Sigmoid colon (tissue), 7 donors: ENCODE measurements around the gene GTF2A1. TPM values are rescaled to one million over a fixed set of nuclear protein-coding genes. Genes with fewer than 3 reads are reported as not detected.

Experiments used
- DNase-seq: peaks from one replicate; pipeline ENCODE4 v3.0.0-alpha.2; 2019
- H3K27ac ChIP-seq, 4 donors: fragments of 200-600 bp; sonication (generic); one replicate each; pipeline ENCODE4 v1.5.1; 2016 to 2019; ENCODE audit warnings: mild to moderate bottlenecking in 1 of 4
- H3K27me3 ChIP-seq, 3 donors: fragments of 200-600 bp; sonication (generic); one replicate each; pipeline ENCODE4 v1.5.1; 2019; ENCODE audit warnings: mild to moderate bottlenecking in 1 of 3
- H3K36me3 ChIP-seq, 4 donors: fragments of 200-600 bp; sonication (generic); one replicate each; pipeline ENCODE4 v1.5.1; 2016 to 2019
- H3K4me1 ChIP-seq, 4 donors: fragments of 200-600 bp; sonication (generic); one replicate each; pipeline ENCODE4 v1.5.1; 2017 to 2019
- H3K4me3 ChIP-seq, 4 donors: fragments of 200-600 bp; sonication (generic); one replicate each; pipeline ENCODE4 v1.5.1; 2017 to 2019; ENCODE audit warnings: mild to moderate bottlenecking in 2 of 4, moderate library complexity in 1 of 4
- H3K9me3 ChIP-seq, 4 donors: fragments of 200-600 bp in 3 of 4; sonication (generic) in 3 of 4; one replicate each; pipeline versions ENCODE4 v1.5.1 to v1.6.1; 2013 to 2019
- CTCF ChIP-seq, 4 experiments: fragments of 450-650 bp in 3 of 4; fragments of 200-600 bp in 1 of 4; IDR thresholded peaks; one replicate each; pipeline ENCODE4 v1.5.1; 2016 to 2019; ENCODE audit warnings: antibody characterized with exemption in 4 of 4, mild to moderate bottlenecking in 3 of 4, moderate library complexity in 2 of 4
- EP300 ChIP-seq, 4 donors: sonication (generic); formaldehyde crosslinking; IDR thresholded peaks; one replicate each; pipeline ENCODE4 v1.6.1; 2017; ENCODE audit warnings: antibody characterized with exemption in 4 of 4
- POLR2A ChIP-seq, 2 donors: fragments of 450-650 bp; IDR thresholded peaks; one replicate each; pipeline ENCODE4 v1.6.1; 2016; ENCODE audit warnings: antibody characterized with exemption in 2 of 2, mild to moderate bottlenecking in 2 of 2, moderate library complexity in 2 of 2
- POLR2AphosphoS5 ChIP-seq, 4 donors: sonication (generic); formaldehyde crosslinking; IDR thresholded peaks; one replicate each; pipeline ENCODE4 v1.6.1; 2017; ENCODE audit warnings: antibody characterized with exemption in 4 of 4
- WGBS, 2 donors: extraction: QIAGEN DNeasy Blood & Tissue Kit; methylation state at CpG; one replicate each; pipeline ENCODE4 v1.1.7; 2013; 5-methylcytosine and 5-hydroxymethylcytosine counted together
- intact Hi-C: fragments of 100-400 bp; cut with DNase I; formaldehyde crosslinking; loops from one replicate; pipeline ENCODE4 v1.15.1; 2023
- polyA plus RNA-seq, 3 donors: library from polyadenylated mRNA; stranded (reverse); fragments of 200-250 nt; gene quantifications; one replicate each; pipeline ENCODE4 v1.2.3, GENCODE V29; 2013
- total RNA-seq, 4 donors: library from RNA; depleted of rRNA; stranded (reverse); fragments of >200 nt; gene quantifications; one replicate each; pipeline ENCODE4 v1.1.0, GENCODE V29; 2016
- donor health status: healthy with polysubstance abuse.
- donor health status: Bipolar disorder and iron deficiency.
- donor health status: healthy.

Gene GTF2A1
- total and polyA plus RNA-seq, 7 donors, result 6.0 to 21.8 (median 14.7) TPM

- H3K27me3 ChIP-seq, result no peaks in the 10 kb centered on the region
- H3K4me1 ChIP-seq, result no peaks in the 10 kb centered on the region
- H3K27ac ChIP-seq, result no peak overlapping the region
- no peaks in the 10 kb centered on the region for H3K9me3 ChIP-seq
- no peaks in the 10 kb centered on the region for H3K36me3 ChIP-seq
- intact Hi-C loops, result no loop called here
- no peak for DNase-seq
- 52 to 62% methylated on average over 1 of the region's 1 CpG for WGBS, 2 donors
- no peak overlapping the region for H3K4me3 ChIP-seq
- TF ChIP-seq POLR2AphosphoS5 (IDR thresholded peaks at IDR 0.05) (no peak), EP300 (IDR thresholded peaks at IDR 0.05) (no peak), POLR2A (IDR thresholded peaks at IDR 0.05) (no peak), CTCF (IDR thresholded peaks at IDR 0.05) (no peak)
These were observed 63.3 kb downstream of the GTF2A1 start for GRCh38 chr14:81157431-81157830.

- TF ChIP-seq POLR2AphosphoS5 (IDR thresholded peaks at IDR 0.05) (no peak), EP300 (IDR thresholded peaks at IDR 0.05) (no peak), POLR2A (IDR thresholded peaks at IDR 0.05) (no peak), CTCF (IDR thresholded peaks at IDR 0.05) (no peak)
- 80 to 81% methylated on average over 1 of the region's 1 CpG for WGBS, 2 donors
- Histone ChIP-seq H3K36me3 (no peaks in the 10 kb centered on the region), H3K4me1 (no peaks in the 10 kb centered on the region), H3K27ac (no peak overlapping the region), H3K4me3 (no peak overlapping the region), H3K9me3 (no peaks in the 10 kb centered on the region), H3K27me3 (no peaks in the 10 kb centered on the region)
- no peak for DNase-seq
- intact Hi-C loops, result no loop called here
These were observed 67.6 kb downstream of the GTF2A1 start for GRCh38 chr14:81153187-81153586.

- intact Hi-C loops, result no loop called here
- no peak for TF ChIP-seq CTCF (IDR thresholded peaks at IDR 0.05)
- no peak for TF ChIP-seq EP300 (IDR thresholded peaks at IDR 0.05)
- TF ChIP-seq POLR2A (IDR thresholded peaks at IDR 0.05), result no peak
- TF ChIP-seq POLR2AphosphoS5 (IDR thresholded peaks at IDR 0.05), result no peak
- Histone ChIP-seq H3K9me3 (no peaks in the 10 kb centered on the region), H3K27ac (no peak overlapping the region), H3K4me1 (peaks cover 0 to 16% (median 13%) of the 10 kb centered on the region in 4 donors), H3K36me3 (no peaks in the 10 kb centered on the region), H3K4me3 (no peak overlapping the region), H3K27me3 (no peaks in the 10 kb centered on the region)
- DNase-seq, result no peak
- WGBS, 2 donors, result 32 to 64% methylated on average over 4 of the region's 4 CpGs
These were observed 72.1 kb downstream of the GTF2A1 start for GRCh38 chr14:81148635-81149034.

- no peaks in the 10 kb centered on the region for H3K27me3 ChIP-seq
- H3K9me3 ChIP-seq, result no peaks in the 10 kb centered on the region
- DNase-seq, result no peak
- intact Hi-C loops, result no loop called here
- TF ChIP-seq POLR2A (IDR thresholded peaks at IDR 0.05), result no peak
- no peak for TF ChIP-seq POLR2AphosphoS5 (IDR thresholded peaks at IDR 0.05)
- TF ChIP-seq EP300 (IDR thresholded peaks at IDR 0.05), result no peak
- TF ChIP-seq CTCF (IDR thresholded peaks at IDR 0.05), result no peak
- 63 to 73% methylated on average over 2 of the region's 2 CpGs for WGBS, 2 donors
- H3K36me3 ChIP-seq, result no peaks in the 10 kb centered on the region
- no peak overlapping the region for H3K4me3 ChIP-seq
- H3K27ac ChIP-seq, result no peak overlapping the region
- peaks cover 0 to 16% (median 13%) of the 10 kb centered on the region in 4 donors for H3K4me1 ChIP-seq
These were observed 73.4 kb downstream of the GTF2A1 start for GRCh38 chr14:81147140-81147897.
